ENCODE results near the gene NMRAL1.

Gene NMRAL1

DNA sequence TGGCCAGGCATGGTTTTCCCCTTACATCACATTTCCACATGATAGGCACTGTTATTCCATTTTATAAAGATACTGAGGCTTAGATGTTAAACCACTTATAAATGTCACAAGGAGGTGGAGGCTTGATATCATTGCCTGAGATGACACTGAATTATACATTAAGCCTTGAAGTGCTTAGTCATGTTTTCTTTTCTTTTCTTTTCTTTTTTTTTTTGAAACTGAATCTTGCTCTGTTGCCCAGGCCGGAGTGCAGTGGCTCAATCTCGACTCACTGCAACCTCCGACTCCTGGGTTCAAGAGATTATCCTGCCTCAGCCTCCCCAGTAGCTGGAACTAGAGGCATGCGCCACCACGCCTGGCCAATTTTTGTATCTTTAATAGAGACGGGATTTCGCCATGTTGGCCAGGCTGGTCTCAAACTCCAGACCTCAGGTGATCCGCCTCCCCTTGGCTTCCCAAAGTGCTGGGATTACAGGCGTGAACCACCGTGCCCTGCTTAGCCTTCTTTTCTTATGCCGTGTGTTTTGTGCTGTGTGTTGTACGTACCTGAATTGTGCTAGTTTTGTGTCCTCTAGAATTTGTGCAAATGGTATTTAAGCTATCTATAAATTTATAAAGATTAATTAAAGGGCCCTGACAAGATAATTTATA, 47.6 kb downstream of the NMRAL1 start:
- H3K27ac Mint-ChIP-seq = peak overlapping the region; percentile 99
- H3K4me3 Mint-ChIP-seq = peak overlapping the region; percentile 98
- no peaks in the 10 kb centered on the region for H3K27me3 Mint-ChIP-seq
- H3K4me1 Mint-ChIP-seq = peaks cover 33% of the 10 kb centered on the region
- H3K36me3 Mint-ChIP-seq = peaks cover 19% of the 10 kb centered on the region
- H3K9me3 Mint-ChIP-seq = no peaks in the 10 kb centered on the region

DNA sequence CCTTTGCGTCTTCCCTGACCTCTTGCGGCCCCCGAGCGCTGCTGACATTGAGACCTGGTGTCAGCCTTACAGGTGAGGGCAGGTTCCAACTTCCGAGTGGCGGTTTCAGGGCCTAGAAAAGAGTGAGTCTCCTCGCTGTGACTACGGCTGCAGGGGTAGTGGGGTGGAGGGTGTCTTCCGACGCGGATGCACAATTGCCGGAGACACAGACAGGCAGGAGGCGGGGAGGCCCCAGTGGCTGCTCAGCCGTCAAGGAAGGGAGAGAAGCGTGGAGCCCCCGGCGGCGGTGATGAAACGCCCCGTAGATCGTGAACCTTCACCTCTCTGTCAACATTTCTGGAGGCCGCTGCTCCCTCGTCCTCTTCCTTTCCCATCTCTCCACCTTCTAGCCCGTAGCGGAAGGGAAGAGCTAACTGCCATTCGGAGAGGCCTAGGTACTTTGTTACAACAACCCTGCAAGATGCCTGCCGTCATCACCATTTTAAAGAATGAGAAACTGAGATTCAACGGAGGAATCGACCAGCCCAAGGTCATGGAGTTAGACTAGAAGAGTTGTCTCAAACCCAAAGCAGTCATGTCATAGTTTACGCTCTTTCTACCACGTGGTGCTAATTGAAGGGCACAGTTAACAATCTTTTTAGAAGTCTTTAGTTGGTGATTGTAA, 48.3 kb downstream of the NMRAL1 start:
- no peaks in the 10 kb centered on the region for H3K9me3 Mint-ChIP-seq
- H3K27me3 Mint-ChIP-seq = no peaks in the 10 kb centered on the region
- peak overlapping the region; percentile 99 for H3K27ac Mint-ChIP-seq
- peaks cover 17% of the 10 kb centered on the region for H3K36me3 Mint-ChIP-seq
- H3K4me1 Mint-ChIP-seq = peaks cover 31% of the 10 kb centered on the region
- H3K4me3 Mint-ChIP-seq = peak overlapping the region; percentile 98

DNA sequence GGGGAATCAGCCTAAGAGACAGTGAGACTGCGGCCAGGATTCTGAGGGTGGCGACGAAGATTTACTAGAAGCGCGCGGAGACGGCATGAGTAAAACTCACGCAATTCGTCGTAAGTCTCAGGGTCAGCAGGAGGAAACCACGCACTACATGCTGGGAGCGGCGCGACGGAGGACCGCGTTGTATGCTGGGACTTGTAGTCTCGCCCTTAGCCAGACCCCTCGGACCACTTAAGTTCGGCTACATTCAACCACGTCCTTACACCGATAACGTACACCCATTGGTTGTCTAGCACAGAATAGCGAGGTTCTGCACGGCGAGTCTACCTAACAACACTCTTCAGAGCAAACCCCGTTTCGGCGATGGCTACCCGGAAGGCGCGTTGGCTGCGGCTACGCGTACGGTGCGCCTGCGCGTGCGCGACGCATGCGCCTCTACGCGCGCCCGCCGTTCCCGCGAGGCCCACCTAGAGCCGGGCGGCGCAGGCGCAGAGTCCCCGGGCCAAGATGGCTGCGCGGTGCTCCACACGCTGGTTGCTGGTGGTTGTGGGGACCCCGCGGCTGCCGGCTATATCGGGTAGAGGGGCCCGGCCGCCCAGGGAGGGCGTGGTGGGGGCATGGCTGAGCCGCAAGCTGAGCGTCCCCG, 48.9 kb downstream of the NMRAL1 start, which contains the start of gene DNAJA3:
Gene DNAJA3 (plus strand): TSS at position 491 of the 643 bp plus-strand sequence. CDS start 14 bp downstream, at position 505.
- Mint-ChIP-seq H3K4me3 (peak within 1 kb of the TSS; percentile 98), H3K4me1 (peaks cover 28% of the 10 kb centered on the region), H3K27ac (peak within 1 kb of the TSS; percentile 99), H3K9me3 (no peaks in the 10 kb centered on the region), H3K27me3 (no peaks in the 10 kb centered on the region), H3K36me3 (peaks cover 15% of the 10 kb centered on the region)

DNA sequence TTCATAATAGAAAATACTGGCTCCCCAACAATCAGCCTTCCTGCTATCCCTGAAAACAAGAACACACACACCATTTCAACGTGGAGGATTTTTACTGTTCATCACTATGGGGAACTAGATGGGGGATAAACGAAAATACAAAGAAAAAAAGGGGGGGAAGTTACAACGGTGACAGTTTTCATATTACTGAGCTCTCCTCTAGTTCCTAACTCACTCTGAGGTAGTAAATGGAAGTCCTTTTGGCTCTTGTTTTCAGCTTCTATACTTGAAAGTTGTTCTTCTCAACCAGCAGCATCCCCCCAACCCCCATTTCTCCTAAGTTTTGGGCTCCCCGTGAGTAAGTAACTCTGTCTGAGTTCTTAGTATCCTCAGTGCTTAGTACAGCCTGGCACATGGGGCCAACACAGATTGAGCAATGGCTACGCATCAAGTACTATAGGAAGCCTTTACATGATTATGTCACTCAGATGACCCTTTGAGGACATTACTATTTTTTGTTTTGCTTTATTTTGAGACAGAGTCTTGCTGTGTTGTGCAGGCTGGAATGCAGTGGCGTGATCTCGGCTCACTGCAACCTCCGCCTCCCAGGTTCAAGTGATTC, 53.8 kb downstream of the NMRAL1 start:
- Mint-ChIP-seq H3K36me3 (no peaks in the 10 kb centered on the region), H3K9me3 (no peaks in the 10 kb centered on the region), H3K27me3 (no peaks in the 10 kb centered on the region), H3K4me3 (no peak overlapping the region), H3K4me1 (peaks cover 8% of the 10 kb centered on the region), H3K27ac (no peak overlapping the region)

DNA sequence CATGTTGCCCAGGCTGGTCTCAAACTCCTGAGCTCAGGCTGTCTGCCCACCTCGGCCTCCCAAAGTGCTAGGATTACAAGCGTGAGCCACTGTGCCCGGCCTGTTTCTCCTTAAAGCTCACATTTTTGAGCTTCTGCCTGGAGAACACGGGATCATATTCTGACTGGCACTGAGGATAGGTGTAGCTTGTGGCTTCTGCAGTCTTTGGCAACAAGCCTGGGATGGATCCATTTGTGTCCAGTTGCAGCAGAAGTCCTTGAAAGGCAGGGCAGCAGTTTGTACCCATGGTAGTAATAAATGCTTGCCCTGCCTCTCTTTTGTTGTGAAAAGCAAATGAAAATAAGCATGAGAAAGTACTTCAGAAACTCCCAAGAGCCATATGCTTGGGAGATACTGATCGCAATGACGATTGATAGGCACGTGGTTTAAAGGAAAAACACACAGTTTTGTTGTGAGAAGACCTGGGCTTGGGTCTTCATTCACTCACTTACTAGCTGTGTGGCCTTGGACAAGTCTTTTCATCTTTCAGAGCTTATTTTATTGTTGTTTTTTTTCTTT, 54.9 kb downstream of the NMRAL1 start:
- H3K9me3 Mint-ChIP-seq = no peaks in the 10 kb centered on the region
- no peak overlapping the region for H3K27ac Mint-ChIP-seq
- H3K36me3 Mint-ChIP-seq = peaks cover 2% of the 10 kb centered on the region
- H3K4me3 Mint-ChIP-seq = no peak overlapping the region
- no peaks in the 10 kb centered on the region for H3K27me3 Mint-ChIP-seq
- peaks cover 16% of the 10 kb centered on the region for H3K4me1 Mint-ChIP-seq

DNA sequence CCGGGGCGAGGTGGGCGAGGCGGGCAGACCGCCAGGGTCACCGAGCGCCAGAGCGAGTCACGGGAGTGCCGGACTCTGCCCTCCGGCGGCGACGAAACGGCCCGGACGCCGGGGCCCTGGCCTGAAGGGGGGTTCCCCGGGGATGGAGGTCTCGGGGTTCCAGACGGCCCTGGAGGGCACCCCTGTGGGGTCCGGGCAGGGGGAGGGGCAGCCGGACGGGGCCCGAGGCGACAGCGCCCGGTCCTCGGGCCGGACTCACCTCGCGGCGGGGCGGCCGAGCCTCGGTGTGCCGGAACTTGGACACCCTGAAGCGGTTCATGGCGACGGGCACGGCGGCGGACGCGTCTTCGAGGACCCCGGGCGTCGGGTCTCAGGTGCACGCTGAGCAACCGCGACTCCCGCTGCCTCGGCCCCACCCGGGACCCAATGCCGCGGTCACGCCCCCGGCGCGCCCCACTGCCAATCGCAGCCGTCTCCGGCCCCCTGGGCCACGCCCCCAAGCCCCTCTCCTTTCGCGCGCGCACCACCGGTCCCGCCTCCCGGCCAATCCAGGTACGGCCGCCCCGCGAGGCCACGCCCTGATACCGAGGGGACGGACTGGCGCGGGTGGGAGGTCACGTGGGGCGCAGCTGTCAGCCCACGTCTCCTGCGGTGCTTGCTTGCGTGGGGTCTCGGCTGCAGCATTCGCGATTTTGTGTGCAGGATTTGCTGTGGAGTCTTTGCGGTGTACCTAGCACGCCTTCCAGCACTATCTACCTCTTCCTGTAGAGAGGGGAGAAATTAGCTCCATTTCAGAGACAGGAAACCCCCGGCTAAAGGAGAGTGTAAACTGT, 58.0 kb downstream of the NMRAL1 start, which contains the start of gene CORO7:
Gene CORO7 (minus strand): TSS at position 397 of the 833 bp plus-strand sequence. CDS start 78 bp downstream, at position 319.
- H3K9me3 Mint-ChIP-seq = no peaks in the 10 kb centered on the region
- peak within 1 kb of the TSS; percentile 84 for H3K27ac Mint-ChIP-seq
- peak within 1 kb of the TSS; percentile 95 for H3K4me3 Mint-ChIP-seq
- peaks cover 33% of the 10 kb centered on the region for H3K4me1 Mint-ChIP-seq
- no peaks in the 10 kb centered on the region for H3K27me3 Mint-ChIP-seq
- peaks cover 3% of the 10 kb centered on the region for H3K36me3 Mint-ChIP-seq

DNA sequence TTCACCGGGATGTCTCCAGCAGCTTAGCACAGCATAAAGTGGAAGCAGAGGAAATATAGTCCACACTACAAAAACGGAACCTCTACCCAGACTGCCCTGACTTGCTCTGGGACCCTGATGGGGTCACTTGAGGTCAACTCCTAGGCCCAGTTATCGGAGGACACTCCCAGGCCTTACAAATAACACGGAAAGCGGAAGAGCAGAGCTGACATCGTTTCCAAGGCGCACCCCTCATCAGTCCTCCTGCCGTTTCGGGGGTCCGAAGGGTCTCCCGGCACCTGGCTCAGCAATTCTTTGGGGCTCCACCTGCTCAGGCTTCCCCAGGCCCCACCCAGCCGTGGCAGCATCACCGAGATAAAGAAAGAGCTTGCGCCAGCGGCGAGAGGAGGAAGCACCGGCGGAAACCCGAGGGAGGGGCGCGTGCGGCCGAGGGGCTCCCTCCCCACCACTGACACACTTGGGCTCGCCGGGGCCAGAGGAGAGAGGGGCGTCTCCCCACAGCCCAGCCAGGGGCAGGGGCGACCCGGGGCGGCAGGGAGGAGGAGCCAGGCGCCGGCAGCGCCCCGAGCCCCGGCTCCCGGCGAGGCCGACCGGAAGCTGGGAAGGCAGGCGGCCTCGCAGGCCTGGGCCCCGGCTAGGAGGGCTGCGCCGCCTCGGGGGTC, 58.8 kb downstream of the NMRAL1 start:
- Mint-ChIP-seq H3K4me3 (peak overlapping the region; percentile 95), H3K27me3 (no peaks in the 10 kb centered on the region), H3K36me3 (peaks cover 8% of the 10 kb centered on the region), H3K9me3 (no peaks in the 10 kb centered on the region), H3K27ac (peak overlapping the region; percentile 84), H3K4me1 (peaks cover 37% of the 10 kb centered on the region)

DNA sequence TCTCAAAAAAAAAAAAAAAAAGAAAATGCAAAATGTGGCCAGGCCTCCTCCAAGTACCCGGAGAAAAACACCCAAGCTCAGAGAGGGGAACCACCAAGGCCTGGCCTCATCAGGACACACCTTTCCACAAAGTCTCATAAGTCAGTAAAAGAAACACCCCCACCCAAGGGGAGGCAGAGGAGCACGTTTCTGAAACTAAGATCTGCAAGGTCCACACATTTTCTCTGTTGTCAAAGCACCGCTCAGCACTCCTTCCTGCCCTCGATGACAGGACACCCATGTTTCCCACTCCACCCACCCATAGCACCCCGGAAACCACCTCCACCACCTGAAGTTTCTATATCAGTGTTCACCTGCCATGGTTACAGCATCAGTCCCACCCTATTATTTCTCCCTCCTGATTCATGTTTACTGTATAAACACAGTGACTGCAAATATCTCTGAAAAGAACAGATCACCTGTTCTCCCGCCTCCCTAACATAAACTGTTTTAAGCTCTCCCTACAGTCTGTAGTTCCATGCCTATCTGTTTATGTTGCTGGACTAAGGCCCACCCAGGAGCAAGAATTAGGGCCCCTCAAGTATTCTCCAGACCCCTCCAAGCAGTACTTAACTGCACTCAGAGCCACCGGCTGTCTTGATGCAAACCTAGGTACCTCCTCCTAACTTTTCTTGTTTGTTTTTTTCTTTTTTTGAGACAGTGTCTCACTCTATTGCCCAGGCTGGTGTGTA, 60.1 kb downstream of the NMRAL1 start:
- peaks cover 9% of the 10 kb centered on the region for H3K36me3 Mint-ChIP-seq
- H3K4me1 Mint-ChIP-seq = peaks cover 43% of the 10 kb centered on the region
- no peaks in the 10 kb centered on the region for H3K9me3 Mint-ChIP-seq
- no peaks in the 10 kb centered on the region for H3K27me3 Mint-ChIP-seq
- H3K4me3 Mint-ChIP-seq = peak overlapping the region; percentile 95
- H3K27ac Mint-ChIP-seq = peak overlapping the region; percentile 84

DNA sequence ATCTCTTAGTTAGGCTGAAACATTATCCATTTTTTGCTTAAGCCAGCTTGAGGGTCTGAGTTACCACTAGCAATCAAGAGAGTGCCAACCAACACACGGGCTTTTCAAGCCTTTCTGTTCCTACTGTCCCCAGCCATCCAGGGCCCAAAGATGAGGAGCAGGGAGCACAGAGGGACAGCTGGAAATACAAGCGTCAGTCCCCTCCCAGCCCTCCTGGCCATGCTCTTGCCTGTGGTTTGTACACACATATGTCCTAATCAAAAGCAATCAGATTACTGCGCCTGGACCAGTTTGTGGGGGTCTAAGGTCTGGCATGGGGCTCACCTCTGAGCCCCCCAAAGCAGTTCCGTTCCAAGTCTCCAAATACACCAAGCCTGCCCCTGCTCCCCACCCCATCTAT, 61.6 kb downstream of the NMRAL1 start:
- Mint-ChIP-seq H3K27me3 (no peaks in the 10 kb centered on the region), H3K4me3 (no peak overlapping the region), H3K9me3 (no peaks in the 10 kb centered on the region), H3K36me3 (peaks cover 9% of the 10 kb centered on the region), H3K27ac (no peak overlapping the region), H3K4me1 (peaks cover 43% of the 10 kb centered on the region)

DNA sequence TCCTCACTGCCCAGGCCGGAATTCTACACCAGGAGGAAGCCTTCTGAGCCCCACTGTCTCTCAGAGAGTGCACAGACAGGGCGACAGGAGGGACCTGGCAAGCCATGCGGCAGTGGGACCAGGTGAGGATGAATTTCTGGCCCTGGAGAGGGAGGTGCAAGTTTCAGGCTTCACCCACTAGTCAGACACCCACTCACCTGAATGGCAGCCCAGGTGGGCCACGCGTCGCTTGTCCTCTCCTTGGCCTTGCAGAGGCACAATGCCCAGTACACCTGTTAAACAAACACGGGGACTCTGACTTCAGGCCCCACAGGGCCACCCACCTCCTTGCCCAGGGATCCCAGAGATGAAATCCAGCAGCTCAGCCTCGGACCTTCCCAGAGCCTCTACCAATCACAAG, 62.3 kb downstream of the NMRAL1 start:
- no peak overlapping the region for H3K27ac Mint-ChIP-seq
- H3K36me3 Mint-ChIP-seq = peaks cover 9% of the 10 kb centered on the region
- no peaks in the 10 kb centered on the region for H3K9me3 Mint-ChIP-seq
- peaks cover 43% of the 10 kb centered on the region for H3K4me1 Mint-ChIP-seq
- H3K4me3 Mint-ChIP-seq = no peak overlapping the region
- H3K27me3 Mint-ChIP-seq = no peaks in the 10 kb centered on the region

All from activated naive CD4-positive, alpha-beta T cell treated with anti-CD3 and anti-CD28 coated beads, Interleukin-2, amount 50 U/mL, for 24 hours (primary cell).